Measurements from ENCODE around the gene CRYZL1.
"Not testable (repeated sequence)": the region's sequence is repeated elsewhere in the genome, so short reads cannot be mapped to it uniquely, and the experiment has no call there.

The CRYZL1 gene

DNA sequence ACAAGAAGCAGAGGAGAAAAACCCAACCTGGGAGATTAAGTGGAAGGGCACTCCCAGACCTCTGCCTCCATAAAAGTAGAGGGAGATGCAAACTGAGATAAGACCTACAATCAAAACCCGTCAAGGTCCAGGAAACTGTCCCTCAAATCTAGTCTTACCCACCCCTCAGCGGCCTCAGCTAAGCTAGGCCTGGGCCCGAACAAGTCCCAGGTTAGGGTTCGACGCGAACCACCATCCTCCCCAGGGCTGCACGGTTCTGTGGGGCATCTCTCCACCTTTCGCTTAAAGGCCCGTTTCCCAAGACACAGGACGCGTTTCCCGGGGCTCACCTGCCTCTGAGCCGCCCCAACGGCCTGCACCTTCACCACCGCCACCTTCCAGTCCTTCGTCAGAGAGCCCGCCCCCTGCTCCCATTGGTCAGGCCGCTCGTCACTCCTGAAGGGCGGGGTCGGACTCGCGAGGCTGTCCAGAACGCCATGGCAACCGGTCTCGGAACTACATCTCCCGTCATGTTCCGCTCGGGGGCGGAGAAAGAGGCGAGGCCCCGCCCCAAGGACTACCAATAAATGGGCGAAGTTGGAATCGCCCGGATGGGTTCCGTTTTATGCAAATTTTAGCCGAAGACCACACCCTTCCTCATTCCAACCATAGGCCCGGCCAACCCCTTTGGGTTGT is at the start of gene CRYZL1:
Gene CRYZL1, minus strand, starts transcription at position 390 of the 675 bp plus-strand sequence. CDS start 10,190 bp downstream, outside the sequence.
- peak; percentile 99 for DNase-seq (ENCODE audit: low spot score)

DNA sequence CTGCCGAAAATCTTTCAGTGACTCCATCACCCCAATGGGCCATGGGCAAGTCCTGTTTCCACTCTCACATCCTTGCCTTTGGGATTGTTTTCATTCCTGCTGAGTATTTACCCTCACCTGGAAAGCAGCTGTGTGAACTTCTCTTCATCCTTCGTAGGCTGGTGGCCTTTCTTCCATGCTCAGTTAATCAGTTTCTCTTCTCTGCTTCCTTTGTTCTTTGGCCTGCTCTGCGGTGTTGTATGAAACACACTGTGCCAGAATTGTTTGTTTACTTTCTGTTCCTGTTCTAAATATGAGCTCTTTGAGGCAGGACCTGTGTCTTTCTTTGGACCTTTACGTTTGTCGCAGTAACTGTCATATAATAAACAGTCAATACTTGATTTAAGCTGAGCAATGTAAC is 49.3 kb upstream of the CRYZL1 start:
- no peak for DNase-seq (ENCODE audit: low spot score)

DNA sequence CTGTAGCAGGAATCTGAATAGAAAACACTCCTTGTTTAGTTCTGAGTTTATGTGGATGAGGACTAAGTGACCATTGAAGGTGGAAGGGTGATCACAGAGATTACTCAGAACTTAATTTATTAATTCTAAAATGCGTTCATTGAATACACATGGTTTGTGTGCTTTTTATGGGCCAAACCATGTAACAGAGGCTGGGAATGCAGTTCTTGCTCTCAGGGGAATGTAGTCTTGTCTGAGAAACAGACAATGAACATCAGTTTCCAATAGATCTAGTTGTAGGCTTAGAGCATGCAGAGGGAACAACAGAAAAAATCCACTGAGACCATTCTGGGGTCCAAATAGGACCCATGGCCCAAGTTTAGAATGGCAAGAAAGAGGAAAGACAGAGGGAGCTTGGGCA is 46.8 kb upstream of the CRYZL1 start:
- no peak for DNase-seq (ENCODE audit: low spot score)

DNA sequence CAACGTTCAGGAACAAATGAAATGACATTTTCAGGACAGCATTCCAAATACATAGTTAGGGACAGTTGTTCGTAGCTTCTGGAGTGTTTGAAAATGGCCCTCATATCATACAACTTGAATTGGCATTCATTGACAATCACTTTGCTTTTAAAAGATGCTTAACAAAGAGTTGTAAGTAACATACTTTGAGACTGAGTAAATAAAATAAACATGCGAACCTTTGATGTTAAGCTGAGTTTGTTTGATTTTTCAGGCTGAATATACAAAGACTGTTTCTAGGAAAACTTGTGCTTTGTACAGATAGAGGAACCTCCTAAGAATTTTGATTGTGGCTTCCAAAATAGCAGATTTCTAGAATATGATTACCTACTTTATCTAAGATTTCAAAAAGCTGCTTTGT is 46.1 kb upstream of the CRYZL1 start:
- DNase-seq (ENCODE audit: low spot score): no peak

DNA sequence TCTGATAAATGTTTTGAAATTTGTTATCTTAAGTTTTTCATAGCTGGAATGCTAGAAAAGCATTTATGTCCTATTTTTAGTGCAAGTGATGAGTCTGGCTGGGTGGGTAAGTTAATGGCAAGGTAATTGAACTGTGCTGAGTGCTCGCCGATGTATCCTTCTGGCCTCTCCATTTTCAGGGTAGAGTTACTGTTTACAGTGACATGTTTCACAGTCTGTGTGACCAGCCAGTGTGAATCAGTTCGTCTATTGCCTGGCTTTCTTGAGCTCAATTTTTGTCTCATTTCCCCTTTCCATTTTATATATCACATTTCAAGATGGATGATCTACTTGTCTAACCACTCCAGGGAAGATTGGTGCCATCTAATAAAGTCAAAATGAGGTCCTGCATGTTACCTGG is 44.8 kb upstream of the CRYZL1 start:
- no peak for DNase-seq (ENCODE audit: low spot score)

DNA sequence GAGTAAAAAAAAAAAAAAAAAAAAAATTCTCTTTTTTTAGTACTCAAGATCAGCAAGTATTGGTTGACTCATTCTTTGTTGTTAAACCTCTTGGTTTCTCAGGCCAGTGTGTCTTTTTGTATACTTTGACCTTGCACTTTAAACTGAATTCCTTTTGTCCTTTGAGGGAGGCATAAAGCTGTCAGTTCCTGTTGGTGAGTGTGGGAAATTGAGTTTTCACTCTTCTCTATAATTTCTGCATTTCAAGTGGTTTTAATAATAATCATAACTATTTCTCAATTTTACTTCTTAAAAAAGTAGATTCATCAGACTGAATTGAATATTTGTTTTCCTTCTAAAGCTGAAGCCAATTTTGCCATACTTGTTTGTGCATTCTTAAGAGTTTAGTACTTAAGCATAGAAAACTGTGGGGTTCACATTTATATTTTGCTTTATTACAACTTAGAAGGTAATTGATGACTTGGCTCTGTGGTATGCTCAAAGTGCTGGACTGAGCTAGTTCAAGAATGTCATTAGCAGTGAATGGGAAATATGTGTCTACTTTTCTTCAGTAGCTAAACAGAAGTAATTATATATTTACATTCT is 44.2 kb upstream of the CRYZL1 start:
- no peak for DNase-seq (ENCODE audit: low spot score)

DNA sequence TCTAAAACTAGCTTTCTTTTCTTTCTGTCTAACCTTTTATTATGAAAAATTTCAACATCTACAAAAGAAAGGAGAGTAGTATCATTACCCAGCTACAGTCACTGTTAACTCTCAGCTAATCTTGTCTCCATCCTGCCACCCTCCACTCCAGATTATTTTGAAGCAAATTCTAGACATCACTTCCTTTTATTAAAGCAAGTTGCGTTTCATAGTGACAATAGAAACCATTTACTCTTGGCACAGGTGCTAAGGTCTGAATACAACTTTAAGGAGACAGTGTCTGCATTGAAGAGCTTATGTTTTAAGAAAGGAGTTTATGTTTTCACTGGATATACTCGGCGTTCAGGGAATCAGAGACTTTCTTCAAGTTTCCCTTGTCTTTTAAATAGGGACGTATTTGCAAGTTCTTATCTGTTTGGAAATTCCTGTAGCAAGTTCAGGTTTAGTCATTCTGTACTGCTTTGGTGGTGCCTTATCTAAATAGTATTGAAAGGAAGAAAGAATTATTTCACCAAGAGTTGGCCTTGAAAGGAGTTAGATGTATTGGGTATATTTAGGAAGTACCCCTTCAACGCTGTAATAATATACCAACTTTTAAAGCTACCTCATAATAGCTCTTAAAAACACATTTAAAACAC is 43.5 kb upstream of the CRYZL1 start:
- no peak for DNase-seq (ENCODE audit: low spot score)

DNA sequence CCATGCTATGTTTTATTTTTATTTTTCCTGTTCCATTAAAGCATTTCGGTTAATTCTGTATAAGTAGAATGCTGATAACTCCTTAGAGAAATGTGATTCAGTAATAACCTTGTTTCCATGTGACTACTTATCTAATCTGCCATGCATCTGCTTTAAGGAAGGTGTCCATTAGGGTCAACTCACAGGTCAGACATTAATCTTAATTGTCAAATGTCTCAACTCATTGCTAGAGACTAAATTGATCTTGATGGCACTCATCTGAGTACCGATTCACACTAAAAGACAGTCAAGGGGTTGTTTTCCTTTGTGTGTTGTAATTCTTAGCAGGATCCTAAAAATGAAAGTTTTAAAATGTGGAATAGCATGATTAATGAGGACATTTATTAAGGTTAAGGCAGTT is 42.5 kb upstream of the CRYZL1 start:
- no peak for DNase-seq (ENCODE audit: low spot score)

DNA sequence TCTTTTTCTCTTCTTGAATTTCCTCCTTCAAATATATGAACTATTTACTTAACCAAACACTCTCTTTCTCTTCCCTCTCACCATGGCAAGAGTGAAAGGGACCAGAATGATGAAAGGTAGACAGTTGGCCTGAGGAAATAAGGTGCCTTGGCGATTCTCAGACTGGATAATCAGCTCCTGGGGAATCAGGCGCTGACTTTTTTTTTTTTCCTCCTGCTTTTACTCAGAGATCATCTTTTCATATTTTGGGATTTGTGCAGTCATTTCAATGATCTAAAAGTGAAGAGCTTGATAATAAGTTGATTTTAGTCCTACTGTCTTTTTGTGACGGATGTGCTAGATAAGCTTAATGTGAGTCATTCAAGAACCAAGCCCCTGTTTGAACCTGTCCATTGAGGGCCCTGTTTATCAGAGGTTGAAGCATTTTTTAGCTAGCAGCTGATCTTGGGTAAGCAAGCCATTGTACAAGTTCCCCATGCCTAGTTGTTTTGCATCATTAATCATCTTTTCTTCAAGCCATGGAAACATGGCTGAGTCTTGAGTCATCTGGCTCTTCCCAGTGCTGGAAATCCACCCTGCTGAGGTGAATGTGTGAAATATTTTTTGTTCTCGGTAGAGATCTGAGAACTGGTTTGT is 41.6 kb upstream of the CRYZL1 start:
- peak; percentile 50 for DNase-seq (ENCODE audit: low spot score)

DNA sequence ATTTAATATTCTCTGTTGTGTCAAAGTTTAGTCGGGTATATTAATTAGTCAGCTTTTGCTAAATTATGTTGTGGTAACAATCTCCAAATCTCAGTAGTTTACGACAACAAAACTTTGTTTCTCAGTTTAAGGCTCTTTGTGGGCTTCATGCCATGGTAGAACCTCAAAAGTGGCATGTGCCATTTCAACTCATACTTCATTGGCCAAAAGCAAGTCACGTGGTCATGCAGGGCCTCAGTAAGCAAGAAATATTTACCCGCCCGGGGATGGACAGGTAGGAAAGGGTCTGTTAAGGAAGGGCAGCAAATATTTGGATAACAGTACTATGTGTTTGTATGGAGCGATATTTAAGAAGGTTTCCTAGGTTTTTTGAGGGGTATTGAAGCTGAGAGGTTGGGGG is 39.3 kb upstream of the CRYZL1 start:
- no peak for DNase-seq (ENCODE audit: low spot score)

DNA sequence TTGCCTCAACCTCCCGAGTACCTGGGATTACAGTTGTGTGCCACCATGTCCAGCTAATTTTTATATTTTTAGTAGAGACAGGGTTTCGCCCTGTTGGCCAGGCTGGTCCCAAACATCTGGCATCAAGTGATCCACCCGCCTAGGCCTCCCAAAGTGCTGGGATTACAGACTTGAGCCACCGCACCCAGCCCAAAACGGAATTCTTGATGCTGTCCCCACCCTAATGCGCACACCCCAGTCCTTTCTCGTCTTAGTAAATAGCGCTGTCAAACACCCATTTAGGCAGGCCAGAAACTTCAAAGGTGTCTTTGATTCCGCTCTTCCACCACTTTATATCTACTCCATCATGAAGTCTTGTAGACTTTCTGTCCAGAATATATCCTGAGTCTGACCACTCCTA is 35.9 kb upstream of the CRYZL1 start:
- DNase-seq (ENCODE audit: low spot score): no peak

DNA sequence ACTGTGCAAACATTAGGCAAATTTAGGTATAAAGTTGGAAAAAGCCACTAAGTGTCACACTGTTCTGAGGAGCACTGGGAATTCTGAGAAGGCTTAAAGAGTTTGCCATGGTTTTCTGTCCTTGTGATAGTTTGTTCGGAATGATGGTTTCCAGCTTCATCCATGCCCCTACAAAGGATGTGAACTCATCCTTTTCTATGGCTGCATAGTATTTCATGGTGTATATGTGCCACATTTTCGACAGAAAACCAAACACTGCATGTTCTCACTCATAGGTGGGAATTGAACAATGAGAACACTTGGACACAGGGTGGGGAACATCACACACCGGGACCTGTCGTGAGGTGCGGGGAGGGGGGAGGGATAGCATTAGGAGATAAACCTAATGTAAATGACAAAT is 35.1 kb upstream of the CRYZL1 start:
- DNase-seq (ENCODE audit: low spot score): not testable (repeated sequence)

DNA sequence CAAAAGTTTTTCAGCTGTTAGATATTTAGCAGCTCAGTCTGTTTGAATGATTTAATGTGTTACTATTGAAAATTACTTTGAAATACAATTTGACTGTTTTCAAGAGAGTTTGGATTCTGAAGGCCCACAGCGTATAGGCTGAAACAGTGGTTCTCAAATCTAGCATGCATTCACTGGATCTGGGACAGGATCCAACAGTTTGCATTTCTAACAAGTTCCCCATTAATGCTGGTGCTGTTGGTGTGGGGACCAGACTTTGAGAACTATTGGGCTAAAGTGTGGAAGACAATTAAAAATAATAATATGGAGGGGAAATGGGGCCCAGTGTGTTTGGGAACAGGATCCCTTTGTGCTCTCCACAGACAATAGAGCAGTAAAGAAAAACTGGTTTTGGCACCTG is 32.7 kb upstream of the CRYZL1 start:
- no peak for DNase-seq (ENCODE audit: low spot score)

DNA sequence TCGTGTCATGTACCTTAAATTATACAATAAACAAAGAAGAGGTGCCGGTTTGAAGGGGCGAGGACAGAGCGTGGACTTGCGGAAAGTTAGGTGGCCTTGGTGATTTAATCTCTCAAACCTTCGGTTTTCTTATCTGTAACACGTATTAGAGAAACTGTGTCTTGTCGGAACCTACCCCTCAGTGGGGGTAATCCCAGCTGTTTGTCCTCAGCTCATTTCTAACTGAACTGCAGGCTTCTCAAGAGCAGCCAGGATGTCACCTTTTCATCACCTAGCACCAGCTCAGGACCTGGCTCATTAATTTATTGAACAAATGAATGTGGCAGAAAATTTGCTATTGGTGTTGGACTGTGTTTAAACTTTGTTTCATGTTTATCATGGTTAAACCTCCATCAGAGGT is 31.9 kb upstream of the CRYZL1 start:
- DNase-seq (ENCODE audit: low spot score): no peak

DNA sequence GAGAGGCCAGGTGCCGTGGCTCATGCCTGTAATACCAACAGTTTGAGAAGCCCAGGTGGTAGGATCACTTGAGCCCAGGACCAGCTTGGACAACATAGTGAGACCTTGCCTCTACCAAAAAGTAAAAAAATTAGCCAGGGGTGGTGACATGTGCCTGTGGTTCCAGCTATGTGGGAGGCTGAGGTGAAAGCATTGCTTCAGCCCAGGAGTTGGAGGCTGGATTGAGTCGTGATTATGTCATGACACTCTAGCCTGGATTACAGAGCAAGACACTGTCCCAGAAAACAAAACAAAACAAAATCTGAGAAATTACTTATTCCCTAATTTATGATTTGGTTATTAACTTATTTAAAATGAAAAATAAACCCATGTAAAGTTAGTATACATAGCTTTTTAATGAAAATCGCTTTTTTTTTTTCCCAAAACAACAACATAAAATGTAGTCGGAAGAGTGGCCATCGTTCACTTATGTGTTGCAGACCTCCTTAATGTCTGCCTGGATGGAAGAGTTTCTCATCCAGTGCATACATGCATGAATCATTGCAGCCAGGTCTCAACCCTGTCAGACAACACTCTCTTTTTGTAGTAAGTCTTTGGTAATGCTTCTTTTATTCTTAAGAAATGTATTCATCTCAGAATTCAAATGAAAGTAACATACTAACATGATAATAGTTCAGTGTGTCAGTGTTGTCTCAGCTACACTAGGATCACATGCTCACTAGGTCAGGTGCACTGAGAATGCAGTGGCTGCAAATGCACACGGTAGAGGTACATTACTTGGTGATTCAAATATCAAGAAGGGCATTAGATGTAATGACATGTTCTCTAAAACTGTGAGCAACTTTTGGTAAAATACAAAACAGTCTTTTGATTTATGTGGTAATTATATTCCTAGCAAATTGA is 28.8 kb upstream of the CRYZL1 start:
- DNase-seq (ENCODE audit: low spot score): no peak

DNA sequence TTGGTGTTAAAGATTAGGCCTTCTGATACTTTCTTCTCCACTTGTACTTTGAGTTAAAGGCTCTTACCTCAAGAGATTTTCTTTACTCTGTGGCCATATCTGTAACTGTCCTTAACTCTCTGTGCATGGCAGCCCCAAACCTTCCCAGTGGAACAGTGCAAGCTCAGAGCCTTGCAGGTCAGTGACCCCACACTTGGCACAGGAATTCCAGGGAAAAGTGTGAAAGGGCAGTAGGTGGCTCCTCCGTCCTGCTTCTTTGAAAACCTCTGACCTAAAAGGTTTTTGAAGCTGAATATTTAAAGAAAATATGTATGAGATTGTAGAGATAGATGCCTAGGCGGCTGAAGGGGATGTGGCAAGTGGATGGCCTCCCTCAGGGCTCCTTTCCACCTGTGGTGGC is 27.1 kb upstream of the CRYZL1 start:
- DNase-seq (ENCODE audit: low spot score): no peak

DNA sequence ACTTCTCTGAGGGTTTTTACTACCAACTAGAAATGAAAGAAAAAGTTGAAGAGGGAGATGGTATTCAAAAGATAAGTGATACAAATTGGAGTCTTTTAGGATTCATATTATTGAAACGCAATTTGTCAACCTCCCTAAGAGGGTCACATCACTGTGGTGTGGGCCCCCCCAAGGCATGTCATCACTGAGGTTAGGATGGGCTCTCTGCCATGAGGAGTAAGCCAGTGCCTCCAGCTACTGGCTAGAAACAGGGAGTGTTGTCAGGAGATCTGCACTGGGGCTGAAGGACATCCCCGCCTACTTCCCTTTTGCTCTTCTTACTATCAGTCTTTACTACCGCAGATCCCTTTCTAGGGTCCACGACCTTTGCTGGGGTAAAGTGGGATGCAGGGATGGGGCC is 26.6 kb upstream of the CRYZL1 start:
- DNase-seq (ENCODE audit: low spot score): no peak

DNA sequence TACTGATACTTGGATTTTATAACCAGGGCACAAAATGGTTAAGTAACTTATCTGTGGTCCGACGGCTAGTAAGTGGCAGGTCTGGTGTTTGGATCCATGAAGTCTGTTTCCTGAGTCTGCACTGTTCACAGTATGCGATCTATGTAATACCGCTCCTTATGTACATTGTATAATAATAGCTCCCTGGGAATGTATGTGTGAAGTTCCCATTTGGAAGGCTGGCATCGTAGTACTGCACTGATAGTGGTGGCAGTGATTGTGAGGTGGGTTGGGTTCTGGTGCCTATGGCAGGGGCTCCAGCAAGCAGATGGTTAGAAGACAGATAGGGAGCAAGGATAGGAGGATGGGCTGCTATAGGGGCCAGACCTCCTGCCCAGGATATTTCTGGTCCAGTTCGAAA is 26.1 kb upstream of the CRYZL1 start:
- DNase-seq (ENCODE audit: low spot score): no peak

DNA sequence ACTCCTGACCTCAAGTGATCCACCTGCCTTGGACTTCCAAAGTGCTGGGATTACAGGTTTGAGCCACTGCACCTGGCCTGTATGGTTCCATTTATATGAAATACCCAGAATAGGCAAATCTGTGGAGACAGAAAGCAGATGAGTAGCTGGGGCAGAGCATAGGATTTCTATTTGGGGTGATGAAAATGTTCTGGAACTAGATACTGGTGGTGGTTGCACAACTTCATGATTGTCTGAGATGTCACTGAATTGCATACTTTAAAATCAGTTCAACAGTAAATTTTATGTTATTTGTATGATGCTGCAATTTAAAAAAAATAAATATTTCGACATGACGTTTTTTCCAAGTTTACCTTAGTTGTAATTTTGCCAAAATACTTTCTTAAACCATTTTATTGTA is 24.6 kb upstream of the CRYZL1 start:
- DNase-seq (ENCODE audit: low spot score): no peak

DNA sequence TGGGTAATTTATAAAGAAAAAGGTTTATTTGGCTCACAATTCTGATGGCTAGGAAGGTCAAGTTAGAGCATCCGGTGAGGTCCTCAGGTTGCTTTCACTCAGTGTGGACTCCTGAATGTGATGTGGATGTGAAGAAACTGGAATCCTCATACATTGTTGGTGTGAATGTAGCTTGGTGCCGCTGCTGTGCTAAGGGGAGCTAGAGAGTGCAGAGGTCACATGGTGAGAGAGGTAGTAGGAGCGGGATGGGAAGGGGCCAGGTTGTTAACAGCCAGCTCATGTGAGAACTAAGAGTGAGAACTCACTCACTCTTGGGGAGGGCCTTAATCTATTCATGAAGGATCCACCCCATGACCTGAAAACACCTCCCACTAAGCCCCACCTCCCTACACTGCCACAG is 22.6 kb upstream of the CRYZL1 start:
- DNase-seq (ENCODE audit: low spot score): no peak

DNA sequence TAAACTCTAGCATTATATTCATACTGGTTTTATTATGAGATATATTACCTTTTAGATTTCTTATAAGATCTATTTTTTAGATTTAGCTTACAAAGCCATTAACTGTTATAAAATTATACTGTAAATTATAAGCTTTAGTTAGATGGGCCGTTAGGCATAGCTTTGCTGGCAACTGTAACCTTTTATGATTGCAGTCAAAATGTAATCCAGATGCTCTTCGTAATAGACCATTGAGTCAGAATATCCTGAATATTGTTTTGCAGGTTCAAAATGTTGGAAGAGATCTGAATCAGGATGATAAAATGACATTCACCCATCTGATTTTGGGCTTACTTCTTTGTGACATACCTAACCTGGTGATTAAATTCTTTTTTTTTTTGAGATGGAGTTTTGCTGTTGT is 21.7 kb upstream of the CRYZL1 start:
- no peak for DNase-seq (ENCODE audit: low spot score)

DNA sequence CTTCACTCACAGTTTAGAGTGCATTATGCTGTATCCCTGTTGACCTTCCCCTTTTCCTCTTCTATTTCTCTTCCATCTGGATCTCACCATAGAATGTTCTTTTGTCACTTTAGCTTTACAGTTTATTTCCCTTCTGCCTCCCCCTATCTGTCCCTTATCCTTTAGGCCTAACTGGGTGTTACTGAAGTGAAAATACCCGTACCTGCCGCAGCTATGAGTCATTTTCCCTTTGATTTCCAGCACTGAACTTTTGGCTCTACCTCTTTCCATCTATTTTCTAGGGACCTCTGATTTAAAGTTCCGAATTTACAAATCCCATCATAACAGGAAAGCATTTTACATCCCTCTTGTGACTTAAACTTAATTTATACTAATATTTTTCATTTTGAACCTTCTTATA is 20.5 kb upstream of the CRYZL1 start:
- DNase-seq (ENCODE audit: low spot score): no peak

Measured in RKO (cell line).